ENCODE data around the gene RFT1.
"Not testable (repeated sequence)": the region's sequence is repeated elsewhere in the genome, so short reads cannot be mapped to it uniquely, and the experiment has no call there.

The RFT1 gene

DNA sequence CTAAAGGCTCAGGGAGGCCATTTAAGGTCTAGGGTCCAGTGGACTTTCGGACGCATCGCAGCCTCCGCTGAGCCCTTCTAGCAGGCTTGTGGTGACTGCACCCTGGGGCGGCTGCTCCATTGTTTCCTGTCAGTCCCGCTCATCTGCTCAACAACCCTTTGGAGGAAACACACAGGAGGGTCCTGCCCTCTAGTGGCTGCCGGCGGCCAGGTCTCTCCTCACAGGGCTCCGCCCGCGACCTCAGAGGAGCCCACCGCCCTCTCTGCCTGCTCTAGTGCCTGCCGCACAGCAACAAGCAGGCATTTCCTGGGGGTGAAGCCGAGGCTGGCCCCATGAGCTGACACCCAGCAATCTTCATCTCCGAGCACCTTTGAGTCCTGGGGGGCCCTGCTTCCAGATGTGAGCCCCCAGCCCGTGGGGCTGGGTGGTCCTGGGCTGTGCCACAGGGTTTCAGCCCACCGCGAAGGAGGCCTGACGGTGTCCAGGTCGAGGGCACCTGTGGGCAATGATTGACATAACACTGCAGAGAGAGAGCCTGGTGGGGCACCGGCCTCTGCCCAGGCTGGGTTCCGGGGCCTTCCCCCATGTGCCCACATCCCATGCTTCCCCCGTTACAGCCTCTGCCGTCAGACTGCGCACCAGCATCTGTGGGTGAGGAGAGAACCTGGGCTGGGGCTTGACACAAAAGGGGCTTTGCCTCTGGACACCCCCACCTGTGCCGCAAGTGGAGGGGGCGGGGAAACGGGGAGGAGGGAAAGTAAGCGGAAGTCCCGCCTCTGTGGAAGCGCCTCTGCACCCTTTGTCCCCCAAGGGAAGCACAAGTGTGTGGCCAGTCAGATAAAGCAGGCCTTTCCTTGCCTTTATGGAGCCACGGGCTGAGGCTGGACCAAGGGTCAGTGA is 57.3 kb downstream of the RFT1 start:
- Histone ChIP-seq H3K9me3 (ENCODE audit: control insufficient read depth in 2 of 2, low read length in 2 of 2) (no peaks in the 10 kb centered on the region), H3K4me1 (ENCODE audit: control insufficient read depth in 2 of 2, insufficient read depth in 2 of 2, low read length in 2 of 2) (peaks cover 6 to 11% of the 10 kb centered on the region in 2 donors), H3K9ac (ENCODE audit: low read depth in 1 of 2, low read length in 2 of 2) (peak overlapping the region; percentile 85 to 86), H3K36me3 (ENCODE audit: control insufficient read depth in 2 of 2, insufficient read depth in 2 of 2, low read length in 2 of 2) (no peaks in the 10 kb centered on the region), H3K27ac (ENCODE audit: low read depth in 2 of 2, low read length in 2 of 2) (peak overlapping the region; percentile 56 to 68), H3K27me3 (ENCODE audit: control insufficient read depth in 2 of 2, insufficient read depth in 2 of 2, low read length in 2 of 2) (no peaks in the 10 kb centered on the region), H3K4me3 (ENCODE audit: low read length in 2 of 2) (peak overlapping the region; percentile 89 to 90)

- Histone ChIP-seq H3K9me3 (ENCODE audit: control insufficient read depth in 2 of 2, low read length in 2 of 2) (no peaks in the 10 kb centered on the region), H3K36me3 (ENCODE audit: control insufficient read depth in 2 of 2, insufficient read depth in 2 of 2, low read length in 2 of 2) (no peaks in the 10 kb centered on the region), H3K9ac (ENCODE audit: low read depth in 1 of 2, low read length in 2 of 2) (no peak overlapping the region), H3K27me3 (ENCODE audit: control insufficient read depth in 2 of 2, insufficient read depth in 2 of 2, low read length in 2 of 2) (no peaks in the 10 kb centered on the region), H3K4me3 (ENCODE audit: low read length in 2 of 2) (peak overlapping the region; percentile 89 to 90), H3K27ac (ENCODE audit: low read depth in 2 of 2, low read length in 2 of 2) (no peak overlapping the region), H3K4me1 (ENCODE audit: control insufficient read depth in 2 of 2, insufficient read depth in 2 of 2, low read length in 2 of 2) (peaks cover 11 to 16% of the 10 kb centered on the region in 2 donors)
These were observed 58.3 kb downstream of the RFT1 start for GRCh38 chr3:53071882-53072431.

DNA sequence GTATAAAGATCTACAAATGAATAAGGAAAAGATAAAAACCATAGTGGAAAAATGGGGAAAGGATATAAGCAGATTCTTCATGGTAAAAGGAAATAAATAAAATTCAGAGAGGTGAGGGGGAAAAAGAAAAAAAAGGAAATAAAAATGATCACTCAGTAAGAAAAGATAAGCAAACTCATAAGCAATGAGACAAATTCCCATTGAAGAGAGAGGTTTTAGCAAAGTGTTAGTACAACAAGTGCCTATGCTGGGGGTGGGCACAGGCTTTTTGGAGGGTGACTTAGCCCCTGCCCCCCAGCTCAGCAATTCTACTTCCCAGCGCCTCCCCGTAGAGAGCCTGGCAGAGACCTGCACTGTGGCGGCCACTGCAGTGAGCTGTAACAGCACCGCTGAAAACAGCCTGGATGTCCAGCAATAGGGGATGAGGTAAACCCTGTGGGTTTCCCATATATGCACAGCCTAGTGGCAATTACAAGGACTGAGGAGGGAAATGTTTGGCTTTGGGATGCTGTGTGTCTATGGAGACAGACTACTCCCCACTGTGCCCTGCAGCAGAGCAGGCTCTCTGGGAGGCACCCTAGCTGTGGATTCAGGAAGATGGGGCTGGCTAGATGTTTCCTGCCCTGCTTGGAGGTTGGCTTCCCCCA is 60.7 kb downstream of the RFT1 start:
- no peak overlapping the region for H3K9ac ChIP-seq (ENCODE audit: low read depth in 1 of 2, low read length in 2 of 2)

GRCh38 chr3:53068176-53068575 is 62.1 kb downstream of the RFT1 start:
- H3K36me3 ChIP-seq (ENCODE audit: control insufficient read depth in 2 of 2, insufficient read depth in 2 of 2, low read length in 2 of 2): no peaks in the 10 kb centered on the region
- H3K9me3 ChIP-seq (ENCODE audit: control insufficient read depth in 2 of 2, low read length in 2 of 2): no peaks in the 10 kb centered on the region
- no peaks in the 10 kb centered on the region for H3K27me3 ChIP-seq (ENCODE audit: control insufficient read depth in 2 of 2, insufficient read depth in 2 of 2, low read length in 2 of 2)
- no peak overlapping the region for H3K27ac ChIP-seq (ENCODE audit: low read depth in 2 of 2, low read length in 2 of 2)
- H3K4me1 ChIP-seq (ENCODE audit: control insufficient read depth in 2 of 2, insufficient read depth in 2 of 2, low read length in 2 of 2): peaks cover 11 to 16% of the 10 kb centered on the region in 2 donors
- no peak overlapping the region for H3K9ac ChIP-seq (ENCODE audit: low read depth in 1 of 2, low read length in 2 of 2)
- no peak overlapping the region for H3K4me3 ChIP-seq (ENCODE audit: low read length in 2 of 2)

More for the DNA sequence above, 60.7 kb downstream of the RFT1 start:
- peaks cover 11 to 16% of the 10 kb centered on the region in 2 donors for H3K4me1 ChIP-seq (ENCODE audit: control insufficient read depth in 2 of 2, insufficient read depth in 2 of 2, low read length in 2 of 2)
- no peaks in the 10 kb centered on the region for H3K27me3 ChIP-seq (ENCODE audit: control insufficient read depth in 2 of 2, insufficient read depth in 2 of 2, low read length in 2 of 2)
- no peaks in the 10 kb centered on the region for H3K36me3 ChIP-seq (ENCODE audit: control insufficient read depth in 2 of 2, insufficient read depth in 2 of 2, low read length in 2 of 2)
- H3K4me3 ChIP-seq (ENCODE audit: low read length in 2 of 2): no peak overlapping the region
- H3K27ac ChIP-seq (ENCODE audit: low read depth in 2 of 2, low read length in 2 of 2): no peak overlapping the region
- no peaks in the 10 kb centered on the region for H3K9me3 ChIP-seq (ENCODE audit: control insufficient read depth in 2 of 2, low read length in 2 of 2)

DNA sequence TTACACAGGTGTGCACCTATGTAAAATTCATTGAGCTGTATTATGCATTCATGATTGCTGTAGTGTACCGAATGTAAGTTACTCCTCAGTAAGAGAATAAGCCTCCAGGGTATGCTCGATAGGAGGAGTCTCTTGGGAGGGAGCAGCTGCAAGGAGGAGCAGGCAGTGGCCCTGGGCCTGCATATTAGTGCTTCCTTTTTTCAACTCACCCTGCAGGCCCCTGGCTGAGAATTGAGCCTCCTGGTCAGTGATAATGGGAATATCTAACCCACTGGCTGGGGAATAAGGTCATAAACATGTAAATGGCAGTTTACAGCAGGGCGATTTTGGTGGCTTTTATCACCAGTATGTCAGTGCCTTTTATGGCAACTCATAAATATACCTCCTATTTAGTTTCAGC is 62.7 kb downstream of the RFT1 start:
- Histone ChIP-seq H3K9ac (ENCODE audit: low read depth in 1 of 2, low read length in 2 of 2) (no peak overlapping the region), H3K27ac (ENCODE audit: low read depth in 2 of 2, low read length in 2 of 2) (no peak overlapping the region), H3K4me1 (ENCODE audit: control insufficient read depth in 2 of 2, insufficient read depth in 2 of 2, low read length in 2 of 2) (peaks cover 11 to 12% of the 10 kb centered on the region in 2 donors)

DNA sequence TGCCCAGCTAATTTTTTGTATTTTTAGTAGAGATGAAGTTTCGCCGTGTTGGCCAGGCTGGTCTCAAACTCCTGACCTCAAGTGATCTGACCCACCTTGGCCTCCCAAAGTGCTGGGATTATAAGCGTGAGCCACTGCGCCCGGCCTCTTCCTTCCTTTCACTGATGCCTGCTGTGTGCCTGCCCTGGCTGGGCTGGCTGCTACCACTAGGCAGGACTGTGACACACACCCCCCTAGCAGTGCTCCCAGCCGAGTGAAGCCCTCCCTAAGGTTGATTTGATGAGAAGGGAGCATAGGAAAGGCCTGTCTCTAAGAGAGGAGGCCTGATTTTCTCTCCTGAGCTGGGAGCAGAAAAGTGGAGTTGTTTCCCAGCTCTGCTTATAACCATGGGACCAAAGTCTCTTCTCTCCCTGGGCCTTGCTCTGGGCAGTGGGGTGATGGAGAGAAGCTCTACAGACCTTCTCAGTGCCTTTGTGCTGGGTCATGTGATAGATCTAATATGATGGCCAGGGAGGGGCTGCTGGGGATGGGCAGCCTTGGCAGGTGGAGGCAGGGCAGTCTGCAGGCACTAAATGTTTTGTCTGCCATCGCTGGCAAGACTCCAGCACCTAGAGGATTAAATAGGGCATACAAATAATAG is 64.3 kb downstream of the RFT1 start:
- Histone ChIP-seq H3K4me3 (ENCODE audit: low read length in 2 of 2) (no peak overlapping the region), H3K9ac (ENCODE audit: low read depth in 1 of 2, low read length in 2 of 2) (no peak overlapping the region), H3K9me3 (ENCODE audit: control insufficient read depth in 2 of 2, low read length in 2 of 2) (no peaks in the 10 kb centered on the region), H3K27me3 (ENCODE audit: control insufficient read depth in 2 of 2, insufficient read depth in 2 of 2, low read length in 2 of 2) (no peaks in the 10 kb centered on the region), H3K36me3 (ENCODE audit: control insufficient read depth in 2 of 2, insufficient read depth in 2 of 2, low read length in 2 of 2) (no peaks in the 10 kb centered on the region), H3K4me1 (ENCODE audit: control insufficient read depth in 2 of 2, insufficient read depth in 2 of 2, low read length in 2 of 2) (peaks cover 5 to 8% of the 10 kb centered on the region in 2 donors), H3K27ac (ENCODE audit: low read depth in 2 of 2, low read length in 2 of 2) (no peak overlapping the region)

More for the DNA sequence above, 62.7 kb downstream of the RFT1 start:
- Histone ChIP-seq H3K36me3 (ENCODE audit: control insufficient read depth in 2 of 2, insufficient read depth in 2 of 2, low read length in 2 of 2) (no peaks in the 10 kb centered on the region), H3K4me3 (ENCODE audit: low read length in 2 of 2) (no peak overlapping the region), H3K27me3 (ENCODE audit: control insufficient read depth in 2 of 2, insufficient read depth in 2 of 2, low read length in 2 of 2) (no peaks in the 10 kb centered on the region), H3K9me3 (ENCODE audit: control insufficient read depth in 2 of 2, low read length in 2 of 2) (no peaks in the 10 kb centered on the region)

DNA sequence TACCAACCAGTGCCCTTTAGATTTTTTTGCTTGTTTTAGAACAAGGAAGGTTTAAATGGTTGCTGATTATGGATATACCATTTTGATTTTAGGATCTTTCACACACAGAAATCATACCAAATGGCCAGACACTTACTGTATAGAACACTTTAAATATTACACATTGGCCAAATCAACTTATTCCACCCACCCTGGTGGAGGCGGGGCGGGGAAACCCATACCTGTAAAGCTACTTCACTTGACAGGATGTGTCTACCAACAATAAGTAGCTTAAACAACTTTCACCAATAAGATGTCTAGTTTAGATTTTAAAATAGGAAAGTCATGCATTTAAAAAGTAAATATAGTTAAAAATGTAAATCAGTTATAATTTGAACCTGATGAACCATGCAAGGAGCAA is 67.3 kb downstream of the RFT1 start:
- Histone ChIP-seq H3K4me3 (ENCODE audit: low read length in 2 of 2) (no peak overlapping the region), H3K9ac (ENCODE audit: low read depth in 1 of 2, low read length in 2 of 2) (no peak overlapping the region), H3K27me3 (ENCODE audit: control insufficient read depth in 2 of 2, insufficient read depth in 2 of 2, low read length in 2 of 2) (no peaks in the 10 kb centered on the region), H3K27ac (ENCODE audit: low read depth in 2 of 2, low read length in 2 of 2) (no peak overlapping the region), H3K9me3 (ENCODE audit: control insufficient read depth in 2 of 2, low read length in 2 of 2) (no peaks in the 10 kb centered on the region), H3K4me1 (ENCODE audit: control insufficient read depth in 2 of 2, insufficient read depth in 2 of 2, low read length in 2 of 2) (peaks cover 5% of the 10 kb centered on the region in 2 donors), H3K36me3 (ENCODE audit: control insufficient read depth in 2 of 2, insufficient read depth in 2 of 2, low read length in 2 of 2) (no peaks in the 10 kb centered on the region)

DNA sequence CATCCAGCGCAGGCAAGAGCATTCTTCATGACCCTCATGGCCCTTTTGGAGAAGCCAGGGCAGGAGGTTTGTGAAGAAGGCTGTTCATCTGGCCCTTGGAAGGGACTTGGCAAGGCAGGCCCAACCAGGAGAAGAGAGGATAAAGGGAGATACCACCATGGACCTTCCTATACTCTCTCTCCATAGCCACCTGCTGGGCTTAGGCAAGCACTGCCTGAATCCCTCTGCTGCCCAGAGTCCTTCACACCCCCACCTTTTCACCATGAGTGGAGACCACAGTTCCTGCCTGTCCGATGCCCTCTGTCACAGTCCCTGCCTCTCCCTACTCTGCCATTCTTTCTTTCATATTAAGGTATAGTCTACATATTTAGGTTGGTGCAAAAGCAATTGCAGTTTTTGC is 73.8 kb downstream of the RFT1 start:
- no peaks in the 10 kb centered on the region for H3K9me3 ChIP-seq (ENCODE audit: control insufficient read depth in 2 of 2, low read length in 2 of 2)
- no peaks in the 10 kb centered on the region for H3K4me1 ChIP-seq (ENCODE audit: control insufficient read depth in 2 of 2, insufficient read depth in 2 of 2, low read length in 2 of 2)
- H3K9ac ChIP-seq (ENCODE audit: low read depth in 1 of 2, low read length in 2 of 2): no peak overlapping the region
- no peak overlapping the region for H3K27ac ChIP-seq (ENCODE audit: low read depth in 2 of 2, low read length in 2 of 2)
- H3K27me3 ChIP-seq (ENCODE audit: control insufficient read depth in 2 of 2, insufficient read depth in 2 of 2, low read length in 2 of 2): no peaks in the 10 kb centered on the region
- no peak overlapping the region for H3K4me3 ChIP-seq (ENCODE audit: low read length in 2 of 2)
- H3K36me3 ChIP-seq (ENCODE audit: control insufficient read depth in 2 of 2, insufficient read depth in 2 of 2, low read length in 2 of 2): no peaks in the 10 kb centered on the region

DNA sequence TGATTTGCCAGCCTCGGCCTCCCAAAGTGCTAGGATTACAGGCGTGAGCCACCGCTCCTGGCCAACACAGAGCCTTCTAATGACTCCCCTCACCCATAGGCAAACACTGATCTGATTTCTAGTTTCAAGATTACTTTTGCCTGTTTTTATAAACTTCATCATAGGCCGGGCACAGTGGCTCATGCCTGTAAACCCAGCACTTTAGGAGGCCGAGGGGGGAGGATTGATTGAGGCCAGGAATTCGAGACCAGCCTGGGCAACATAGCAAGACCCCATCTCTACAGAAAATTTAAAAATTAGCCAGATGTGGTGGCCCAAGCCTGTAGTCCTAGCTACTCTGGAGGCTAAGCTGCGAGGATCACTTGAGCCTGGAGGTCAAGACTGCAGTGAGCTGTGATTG is 76.0 kb downstream of the RFT1 start:
- not testable (repeated sequence) for H3K9ac ChIP-seq (ENCODE audit: low read depth in 1 of 2, low read length in 2 of 2); H3K27ac ChIP-seq (ENCODE audit: low read depth in 2 of 2, low read length in 2 of 2); H3K36me3 ChIP-seq (ENCODE audit: control insufficient read depth in 2 of 2, insufficient read depth in 2 of 2, low read length in 2 of 2); H3K9me3 ChIP-seq (ENCODE audit: control insufficient read depth in 2 of 2, low read length in 2 of 2); H3K4me1 ChIP-seq (ENCODE audit: control insufficient read depth in 2 of 2, insufficient read depth in 2 of 2, low read length in 2 of 2); H3K27me3 ChIP-seq (ENCODE audit: control insufficient read depth in 2 of 2, insufficient read depth in 2 of 2, low read length in 2 of 2); H3K4me3 ChIP-seq (ENCODE audit: low read length in 2 of 2)

GRCh38 chr3:53051929-53052328 is 78.3 kb downstream of the RFT1 start:
- no peak overlapping the region for H3K9ac ChIP-seq (ENCODE audit: low read depth in 1 of 2, low read length in 2 of 2)
- no peaks in the 10 kb centered on the region for H3K9me3 ChIP-seq (ENCODE audit: control insufficient read depth in 2 of 2, low read length in 2 of 2)
- peaks cover 0 to 2% of the 10 kb centered on the region in 2 donors for H3K4me1 ChIP-seq (ENCODE audit: control insufficient read depth in 2 of 2, insufficient read depth in 2 of 2, low read length in 2 of 2)
- H3K27ac ChIP-seq (ENCODE audit: low read depth in 2 of 2, low read length in 2 of 2): no peak overlapping the region
- no peak overlapping the region for H3K4me3 ChIP-seq (ENCODE audit: low read length in 2 of 2)
- no peaks in the 10 kb centered on the region for H3K27me3 ChIP-seq (ENCODE audit: control insufficient read depth in 2 of 2, insufficient read depth in 2 of 2, low read length in 2 of 2)
- no peaks in the 10 kb centered on the region for H3K36me3 ChIP-seq (ENCODE audit: control insufficient read depth in 2 of 2, insufficient read depth in 2 of 2, low read length in 2 of 2)
